KMS-11 (cell line): ENCODE data around the gene CELF5.

Experiments
- H2AFZ ChIP-seq: fragments of 200-600 bp; sonication (generic); 2 replicates; pipeline ENCODE4 v1.6.1; 2016; ENCODE audit warnings: antibody characterized with exemption, mixed run types, low read depth
- H3K27ac ChIP-seq: fragments of 200-600 bp; sonication (generic); 2 replicates; pipeline ENCODE4 v1.6.1; 2016; ENCODE audit warnings: mild to moderate bottlenecking, mixed run types
- H3K27me3 ChIP-seq: fragments of 200-600 bp; sonication (generic); 2 replicates; pipeline ENCODE4 v1.6.1; 2017; ENCODE audit warnings: mild to moderate bottlenecking, low read depth, mixed run types, moderate library complexity; ENCODE audit not compliant: insufficient read depth
- H3K36me3 ChIP-seq: fragments of 200-600 bp; sonication (generic); 2 replicates; pipeline ENCODE4 v1.6.1; 2017; ENCODE audit warnings: mild to moderate bottlenecking, mixed run types; ENCODE audit not compliant: insufficient read depth
- H3K4me1 ChIP-seq: fragments of 200-600 bp; sonication (generic); 2 replicates; pipeline ENCODE4 v1.6.1; 2016; ENCODE audit warnings: mild to moderate bottlenecking, low read depth, mixed run types; ENCODE audit not compliant: poor library complexity, severe bottlenecking
- H3K4me2 ChIP-seq: fragments of 200-600 bp; sonication (generic); 2 replicates; pipeline ENCODE4 v1.7.0; 2016; ENCODE audit warnings: mild to moderate bottlenecking, mixed run types
- H3K4me3 ChIP-seq: fragments of 200-600 bp; sonication (generic); IDR thresholded peaks from 2 replicates; pipeline ENCODE4 v1.6.1; 2017; ENCODE audit warnings: low read depth, low read length, mixed read lengths; ENCODE audit not compliant: insufficient read depth
- H3K79me2 ChIP-seq: fragments of 200-600 bp; sonication (generic); 2 replicates; pipeline ENCODE4 v1.6.1; 2016; ENCODE audit warnings: low read depth, mixed run types; ENCODE audit not compliant: insufficient read depth
- H3K9ac ChIP-seq: fragments of 200-600 bp; sonication (generic); 2 replicates; pipeline ENCODE4 v1.6.1; 2016; ENCODE audit warnings: mild to moderate bottlenecking, mixed run types
- H4K20me1 ChIP-seq: fragments of 200-600 bp; sonication (generic); 2 replicates; pipeline ENCODE4 v1.6.1; 2016; ENCODE audit warnings: mild to moderate bottlenecking, mixed run types; ENCODE audit not compliant: insufficient read depth
- TF ChIP-seq, protein P1 (sequence below): fragments of 200-600 bp; sonication (generic); conservative IDR thresholded peaks from 2 replicates; pipeline ENCODE4 v1.6.1; 2017; ENCODE audit warnings: low read depth, mild to moderate bottlenecking, antibody characterized with exemption, low read length, moderate library complexity, mixed read lengths

Gene CELF5

DNA sequence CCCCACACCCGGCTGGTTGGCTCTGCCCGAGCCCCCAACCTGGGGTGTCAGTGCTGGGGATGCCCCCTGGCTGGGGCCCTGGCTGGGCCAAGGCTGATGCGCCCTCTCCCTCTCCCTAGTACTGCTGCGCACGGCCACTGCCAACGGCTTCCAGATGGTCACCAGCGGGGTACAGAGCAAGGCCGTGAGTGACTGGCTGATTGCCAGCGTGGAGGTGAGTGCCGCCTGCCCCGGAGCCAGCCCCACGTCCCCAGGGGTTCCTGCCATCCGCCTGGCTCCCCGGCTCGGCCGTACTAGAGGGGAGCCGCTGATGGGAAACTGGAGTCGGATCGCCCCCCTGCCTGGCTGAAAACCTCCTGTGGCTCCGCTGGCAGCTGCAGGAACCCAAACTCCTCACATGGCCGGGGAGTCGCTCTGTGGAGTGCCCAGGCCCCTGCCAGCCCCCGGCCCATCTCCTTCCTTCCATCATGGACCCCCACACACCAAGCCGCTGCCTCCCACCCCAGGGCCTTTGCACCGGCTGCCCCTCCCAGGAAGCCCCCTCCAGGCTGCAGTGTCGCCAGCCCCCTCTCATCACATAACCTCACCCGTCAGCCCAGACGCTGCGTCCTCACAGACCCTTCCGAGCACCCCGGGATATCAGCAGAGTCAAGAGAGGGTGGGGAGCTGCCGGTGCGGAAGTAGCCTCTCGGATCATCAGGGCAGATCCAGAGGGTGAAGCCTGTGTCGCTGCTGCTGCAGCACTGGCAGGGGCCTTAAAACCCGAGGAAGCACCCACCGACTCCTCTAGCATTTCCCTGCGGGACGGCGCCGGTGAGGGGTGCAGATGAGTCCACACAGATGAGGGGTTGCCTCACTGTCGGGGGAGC lies 28.2 kb upstream of the CELF5 start:
- no peak overlapping the region for H3K4me2 ChIP-seq
- H3K4me3 ChIP-seq, result no peak overlapping the region
- no peaks in the 10 kb centered on the region for H4K20me1 ChIP-seq
- peaks cover 6% of the 10 kb centered on the region; the same call in 1 of the 2 replicates for H3K79me2 ChIP-seq
- no peak overlapping the region for H3K27ac ChIP-seq
- H3K36me3 ChIP-seq, result no peaks in the 10 kb centered on the region
- no peak overlapping the region for H2AFZ ChIP-seq
- TF ChIP-seq, protein P1, sequence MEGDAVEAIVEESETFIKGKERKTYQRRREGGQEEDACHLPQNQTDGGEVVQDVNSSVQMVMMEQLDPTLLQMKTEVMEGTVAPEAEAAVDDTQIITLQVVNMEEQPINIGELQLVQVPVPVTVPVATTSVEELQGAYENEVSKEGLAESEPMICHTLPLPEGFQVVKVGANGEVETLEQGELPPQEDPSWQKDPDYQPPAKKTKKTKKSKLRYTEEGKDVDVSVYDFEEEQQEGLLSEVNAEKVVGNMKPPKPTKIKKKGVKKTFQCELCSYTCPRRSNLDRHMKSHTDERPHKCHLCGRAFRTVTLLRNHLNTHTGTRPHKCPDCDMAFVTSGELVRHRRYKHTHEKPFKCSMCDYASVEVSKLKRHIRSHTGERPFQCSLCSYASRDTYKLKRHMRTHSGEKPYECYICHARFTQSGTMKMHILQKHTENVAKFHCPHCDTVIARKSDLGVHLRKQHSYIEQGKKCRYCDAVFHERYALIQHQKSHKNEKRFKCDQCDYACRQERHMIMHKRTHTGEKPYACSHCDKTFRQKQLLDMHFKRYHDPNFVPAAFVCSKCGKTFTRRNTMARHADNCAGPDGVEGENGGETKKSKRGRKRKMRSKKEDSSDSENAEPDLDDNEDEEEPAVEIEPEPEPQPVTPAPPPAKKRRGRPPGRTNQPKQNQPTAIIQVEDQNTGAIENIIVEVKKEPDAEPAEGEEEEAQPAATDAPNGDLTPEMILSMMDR, result no peak
- no peaks in the 10 kb centered on the region for H3K4me1 ChIP-seq
- no peak overlapping the region for H3K9ac ChIP-seq
- no peaks in the 10 kb centered on the region for H3K27me3 ChIP-seq

DNA sequence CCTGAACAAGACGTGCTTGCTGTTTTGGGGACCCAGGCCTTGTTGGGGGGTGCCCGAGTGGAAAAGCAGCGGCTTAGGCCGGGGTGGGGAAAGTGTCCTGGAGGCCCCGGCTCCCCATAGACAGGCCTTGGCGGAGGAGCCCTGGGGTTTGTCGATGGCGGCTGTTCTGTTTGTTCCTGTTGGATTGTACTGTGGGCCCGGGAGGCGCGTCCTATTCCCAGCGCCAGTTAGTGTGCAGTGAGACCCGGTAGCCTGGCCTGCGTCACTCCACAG lies 27.6 kb upstream of the CELF5 start:
- H3K27ac ChIP-seq, result no peak overlapping the region
- no peaks in the 10 kb centered on the region for H3K4me1 ChIP-seq
- H3K79me2 ChIP-seq, result peaks cover 1% of the 10 kb centered on the region; the same call in 1 of the 2 replicates
- no peak overlapping the region for H3K9ac ChIP-seq
- H3K27me3 ChIP-seq, result no peaks in the 10 kb centered on the region
- no peak overlapping the region for H2AFZ ChIP-seq
- no peak overlapping the region for H3K4me2 ChIP-seq
- no peak overlapping the region for H3K4me3 ChIP-seq
- H3K36me3 ChIP-seq, result no peaks in the 10 kb centered on the region
- TF ChIP-seq, protein P1, result no peak
- H4K20me1 ChIP-seq, result no peaks in the 10 kb centered on the region

DNA sequence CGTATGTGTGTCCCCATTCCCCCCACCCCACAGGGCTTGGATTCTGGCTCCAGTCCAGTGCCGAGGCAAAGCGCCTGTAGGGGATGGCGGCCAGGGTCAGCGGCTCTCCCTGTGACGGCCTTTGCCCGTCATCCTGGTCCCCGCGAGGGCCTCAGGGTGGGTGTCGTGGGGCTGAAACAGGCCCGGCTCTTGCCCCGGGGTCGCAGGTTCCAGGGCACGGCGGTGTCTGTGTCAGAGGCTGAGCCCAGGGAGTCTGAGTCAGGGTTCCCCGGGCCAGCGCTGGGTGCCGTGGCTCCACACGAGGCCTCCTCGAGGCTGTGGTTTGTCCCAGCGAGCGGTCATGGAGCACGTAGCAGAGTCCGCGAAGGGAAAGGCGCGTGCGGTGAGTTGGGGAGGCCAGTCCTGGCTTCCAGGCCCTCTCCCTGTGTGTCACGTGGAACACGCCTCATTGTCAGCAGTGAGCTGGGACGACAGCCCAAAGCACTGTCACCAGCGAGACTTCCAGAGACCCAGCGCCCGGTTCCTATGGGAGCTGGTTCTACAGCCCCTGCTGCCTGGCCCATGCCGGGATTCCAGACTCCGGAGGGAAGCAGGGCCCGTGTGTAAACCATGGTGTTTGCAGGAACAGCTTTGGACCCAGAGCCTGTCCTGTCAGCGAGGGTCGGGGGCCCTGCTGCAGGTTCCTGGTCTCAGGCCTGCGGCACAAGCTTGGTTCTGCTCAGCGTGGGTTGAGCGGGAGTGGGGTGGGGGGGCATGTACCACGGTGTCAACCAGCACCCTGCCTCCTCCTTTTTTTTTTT lies 25.4 kb upstream of the CELF5 start:
- Histone ChIP-seq H3K4me1 (no peaks in the 10 kb centered on the region), H4K20me1 (no peaks in the 10 kb centered on the region), H3K27me3 (no peaks in the 10 kb centered on the region), H3K4me2 (no peak overlapping the region), H3K4me3 (no peak overlapping the region), H2AFZ (no peak overlapping the region), H3K36me3 (no peaks in the 10 kb centered on the region), H3K79me2 (no peaks in the 10 kb centered on the region), H3K9ac (no peak overlapping the region), H3K27ac (no peak overlapping the region)
- TF ChIP-seq, protein P1, result no peak

DNA sequence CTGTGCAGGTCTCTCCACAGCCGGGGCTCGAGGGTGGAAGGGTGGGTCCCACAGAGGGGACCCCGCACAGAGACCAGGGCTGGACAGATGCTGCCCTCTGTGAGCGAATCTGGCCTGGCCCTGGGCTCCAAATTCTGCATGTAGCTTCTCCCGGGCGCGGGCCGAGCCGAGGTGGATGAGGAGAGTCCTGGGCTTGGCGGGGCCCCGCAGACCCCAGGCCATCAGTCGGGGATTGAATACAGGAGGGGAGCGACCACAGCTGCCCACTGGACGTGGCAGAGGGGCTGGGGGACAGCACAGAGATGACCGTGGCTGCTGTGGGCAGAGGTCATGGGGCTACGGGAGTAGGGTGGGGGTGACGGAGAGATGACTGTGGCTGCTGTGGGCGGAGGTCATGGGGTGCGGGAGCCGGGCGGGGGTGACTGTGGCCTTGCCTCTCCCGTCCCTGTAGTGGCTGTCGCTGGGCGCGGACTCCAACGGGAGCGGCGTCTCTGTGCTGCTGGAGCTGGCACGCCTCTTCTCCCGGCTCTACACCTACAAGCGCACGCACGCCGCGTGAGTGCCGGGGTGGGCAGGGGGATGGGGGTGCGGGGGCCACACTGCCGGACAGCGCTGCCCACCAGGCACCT lies 23.3 kb upstream of the CELF5 start:
- no peak overlapping the region for H3K4me2 ChIP-seq
- H2AFZ ChIP-seq, result no peak overlapping the region
- TF ChIP-seq, protein P1, result no peak
- H3K27ac ChIP-seq, result no peak overlapping the region
- no peak overlapping the region for H3K4me3 ChIP-seq
- H3K79me2 ChIP-seq, result no peaks in the 10 kb centered on the region
- H3K27me3 ChIP-seq, result no peaks in the 10 kb centered on the region
- no peaks in the 10 kb centered on the region for H3K36me3 ChIP-seq
- H3K9ac ChIP-seq, result no peak overlapping the region
- no peaks in the 10 kb centered on the region for H4K20me1 ChIP-seq
- no peaks in the 10 kb centered on the region for H3K4me1 ChIP-seq
